Esophagus muscularis mucosa (tissue), 4 donors: ENCODE results near the gene UTS2B. TPM values are rescaled to one million over a fixed set of nuclear protein-coding genes. Genes with fewer than 3 reads are reported as not detected.

ENCODE experiments used
- DNase-seq: peaks from one replicate; pipeline ENCODE4 v3.0.0-alpha.2; 2017; ENCODE audit errors: extremely low spot score
- H3K27ac ChIP-seq, 4 donors: fragments of 200-600 bp; sonication (generic); replicated peaks in 1 of 4; 1 replicate in 3 of 4; 2 replicates in 1 of 4; pipeline ENCODE4 v1.5.1; 2016 to 2019; ENCODE audit warnings: mild to moderate bottlenecking in 1 of 4
- H3K27me3 ChIP-seq, 4 donors: fragments of 200-600 bp; sonication (generic); one replicate each; pipeline versions ENCODE4 v1.5.1 to v1.6.0; 2016 to 2019
- H3K36me3 ChIP-seq, 4 donors: fragments of 200-600 bp; sonication (generic); one replicate each; pipeline ENCODE4 v1.5.1; 2016 to 2019
- H3K4me1 ChIP-seq, 4 donors: fragments of 200-600 bp; sonication (generic); one replicate each; pipeline ENCODE4 v1.5.1; 2016 to 2019
- H3K4me3 ChIP-seq, 4 donors: fragments of 200-600 bp; sonication (generic); 1 replicate in 2 of 4; 2 replicates in 2 of 4; pipeline ENCODE4 v1.5.1; 2016 to 2019; ENCODE audit warnings: mild to moderate bottlenecking in 4 of 4, moderate library complexity in 1 of 4
- H3K9me3 ChIP-seq, 4 donors: fragments of 200-600 bp; sonication (generic); 1 replicate in 3 of 4; 2 replicates in 1 of 4; pipeline ENCODE4 v1.5.1; 2016 to 2019
- CTCF ChIP-seq, 3 experiments: fragments of 200-600 bp in 2 of 3; fragments of 450-650 bp in 1 of 3; sonication (generic) in 2 of 3; IDR thresholded peaks; one replicate each; pipeline ENCODE4 v1.5.1; 2017 to 2019; ENCODE audit warnings: antibody characterized with exemption in 3 of 3, mild to moderate bottlenecking in 2 of 3, moderate library complexity in 1 of 3
- EP300 ChIP-seq: sonication (generic); formaldehyde crosslinking; IDR thresholded peaks from one replicate; pipeline ENCODE4 v1.6.1; 2017; ENCODE audit warnings: antibody characterized with exemption
- POLR2A ChIP-seq: fragments of 450-650 bp; IDR thresholded peaks from one replicate; pipeline ENCODE4 v1.6.1; 2017; ENCODE audit warnings: antibody characterized with exemption, moderate library complexity, mild to moderate bottlenecking, low read depth
- POLR2AphosphoS5 ChIP-seq, 2 donors: sonication (generic); formaldehyde crosslinking; IDR thresholded peaks; one replicate each; pipeline ENCODE4 v1.6.1; 2017; ENCODE audit warnings: antibody characterized with exemption in 2 of 2
- WGBS: methylation state at CpG from one replicate; pipeline ENCODE4 v1.1.5; 2018; 5-methylcytosine and 5-hydroxymethylcytosine counted together
- intact Hi-C: fragments of 100-400 bp; cut with DNase I; formaldehyde crosslinking; loops from one replicate; pipeline ENCODE4 v1.15.1; 2023
- total RNA-seq, 4 donors: library from RNA; depleted of rRNA; stranded (reverse); fragments of >200 nt; gene quantifications; one replicate each; pipeline versions ENCODE4 v1.1.0 to v1.2.1, GENCODE V29; 2016

Gene UTS2B
- total RNA-seq, 4 donors from 2014 or later, result 0.65 to 1.2 TPM; not detected in 2

GRCh38 chr3:191235331-191236314, 94.7 kb downstream of the UTS2B start:
- no peak overlapping the region for H3K4me3 ChIP-seq
- H3K27ac ChIP-seq, result no peak overlapping the region
- no peaks in the 10 kb centered on the region for H3K27me3 ChIP-seq
- DNase-seq, result no peak
- H3K9me3 ChIP-seq, result no peaks in the 10 kb centered on the region
- TF ChIP-seq POLR2AphosphoS5 (IDR thresholded peaks at IDR 0.05) (no peak), POLR2A (no peak), EP300 (no peak), CTCF (IDR thresholded peaks at IDR 0.05) (no peak)
- no peaks in the 10 kb centered on the region for H3K36me3 ChIP-seq
- 80% methylated on average over 4 of the region's 4 CpGs for WGBS
- peaks cover 0 to 14% (median 0%) of the 10 kb centered on the region in 4 donors for H3K4me1 ChIP-seq
- intact Hi-C loops, result no loop called here

DNA sequence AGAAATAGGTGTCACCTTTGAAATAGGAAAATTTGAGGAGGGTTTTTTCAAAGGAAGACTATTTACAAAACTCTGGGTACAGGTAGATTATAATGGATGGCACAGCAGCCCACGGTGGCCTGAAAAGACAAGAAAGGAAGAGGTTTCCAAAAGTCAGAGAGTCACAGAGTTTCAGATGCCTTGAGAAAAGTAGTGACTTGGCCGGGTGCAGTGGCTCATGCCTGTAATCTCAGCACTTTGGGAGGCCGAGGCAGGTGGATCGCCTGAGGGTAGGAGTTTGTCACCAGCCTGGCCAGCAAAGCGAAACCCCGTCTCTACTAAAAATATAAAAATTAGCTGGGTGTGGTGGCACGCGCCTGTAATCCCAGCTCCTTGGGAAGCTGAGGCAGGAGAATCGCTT, 96.1 kb downstream of the UTS2B start:
- Histone ChIP-seq H3K4me3 (no peak overlapping the region), H3K4me1 (peaks cover 0 to 14% (median 0%) of the 10 kb centered on the region in 4 donors), H3K27ac (no peak overlapping the region), H3K36me3 (no peaks in the 10 kb centered on the region), H3K9me3 (no peaks in the 10 kb centered on the region), H3K27me3 (no peaks in the 10 kb centered on the region)
- intact Hi-C loops, result no loop called here
- no peak for TF ChIP-seq POLR2A
- no peak for TF ChIP-seq CTCF (IDR thresholded peaks at IDR 0.05)
- TF ChIP-seq EP300, result no peak
- TF ChIP-seq POLR2AphosphoS5 (IDR thresholded peaks at IDR 0.05), result no peak
- DNase-seq, result no peak
- 92% methylated on average over 9 of the region's 9 CpGs for whole genome bisulfite sequencing

DNA sequence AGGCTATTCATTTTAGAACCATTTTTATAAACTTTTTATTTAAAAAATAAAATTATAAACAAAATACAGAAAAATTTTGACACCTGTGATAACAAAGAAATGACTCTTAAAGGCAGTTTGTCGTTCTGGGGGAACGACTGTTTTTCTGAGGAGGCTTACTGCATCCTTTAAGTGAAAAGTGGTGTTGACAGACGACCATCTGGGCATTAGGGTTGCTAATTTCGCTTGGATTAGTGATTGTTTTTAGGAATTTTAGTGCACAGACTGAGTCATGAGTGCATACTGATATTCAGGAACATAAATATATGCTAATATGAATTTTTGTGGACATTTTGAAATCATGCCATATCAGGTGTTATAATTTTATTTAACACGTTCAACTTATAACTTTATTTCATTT, 102.8 kb downstream of the UTS2B start:
- 70% methylated on average over 5 of the region's 5 CpGs for WGBS
- intact Hi-C loops, result no loop called here

DNA sequence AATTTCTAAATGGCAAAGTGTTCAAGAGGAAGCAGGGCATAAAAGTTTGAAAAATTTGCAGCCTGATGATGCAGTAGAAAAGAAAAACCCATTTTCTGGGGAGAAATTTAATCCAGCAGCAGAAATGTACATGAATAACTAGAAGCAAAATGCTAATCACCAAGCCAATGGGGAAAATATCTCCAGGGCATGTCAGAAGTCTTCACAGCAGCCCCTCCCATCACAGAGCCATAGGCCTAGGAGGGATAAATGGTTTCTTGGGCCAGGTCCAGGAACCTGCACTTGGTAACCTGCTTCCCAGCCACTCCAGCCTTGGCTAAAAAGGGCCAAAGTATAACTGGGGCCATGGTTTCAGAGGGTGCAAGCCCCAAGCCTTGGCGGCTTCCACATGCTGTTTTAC, 108.7 kb downstream of the UTS2B start:
- Histone ChIP-seq H3K36me3 (no peaks in the 10 kb centered on the region), H3K4me3 (no peak overlapping the region), H3K27me3 (no peaks in the 10 kb centered on the region), H3K4me1 (no peaks in the 10 kb centered on the region), H3K9me3 (no peaks in the 10 kb centered on the region), H3K27ac (no peak overlapping the region)
- DNase-seq, result no peak
- 89% methylated on average over 1 of the region's 1 CpG for WGBS
- TF ChIP-seq CTCF (IDR thresholded peaks at IDR 0.05) (no peak), POLR2AphosphoS5 (IDR thresholded peaks at IDR 0.05) (no peak), EP300 (no peak), POLR2A (no peak)
- intact Hi-C loops, result no loop called here

More for the DNA sequence above, 102.8 kb downstream of the UTS2B start:
- no peak for DNase-seq
- H3K9me3 ChIP-seq, result no peaks in the 10 kb centered on the region
- H3K27ac ChIP-seq, result no peak overlapping the region
- no peak overlapping the region for H3K4me3 ChIP-seq
- TF ChIP-seq EP300 (no peak), POLR2A (no peak), CTCF (IDR thresholded peaks at IDR 0.05) (no peak), POLR2AphosphoS5 (IDR thresholded peaks at IDR 0.05) (no peak)
- no peaks in the 10 kb centered on the region for H3K36me3 ChIP-seq
- H3K4me1 ChIP-seq, result no peaks in the 10 kb centered on the region
- H3K27me3 ChIP-seq, result no peaks in the 10 kb centered on the region
